Epithelial cell of prostate (primary cell): Measurements from ENCODE around the gene TIAM1.

Experiments
- DNase-seq: peaks from one replicate; pipeline ENCODE4 v3.0.0-alpha.2; 2011; ENCODE audit warnings: low read depth, low spot score
- H3K27ac ChIP-seq: fragments of 450-650 bp; 2 replicates; pipeline ENCODE4 v1.5.1; 2017; ENCODE audit warnings: mild to moderate bottlenecking

TIAM1 gene

GRCh38 chr21:31354604-31355443 is 10.8 kb upstream of the TIAM1 start:
- DNase-seq: peak; percentile 99
- peak overlapping the region; percentile 93 for H3K27ac ChIP-seq

- peak overlapping the region; percentile 93 for H3K27ac ChIP-seq
- DNase-seq: peak; percentile 85
Measured at GRCh38 chr21:31354122-31354521, 10.1 kb upstream of the TIAM1 start.

- H3K27ac ChIP-seq: peak overlapping the region; percentile 93
- DNase-seq: no peak
Measured at GRCh38 chr21:31352836-31353235, 8.8 kb upstream of the TIAM1 start.

- DNase-seq: no peak
- H3K27ac ChIP-seq: peak overlapping the region; percentile 52
Measured at GRCh38 chr21:31351960-31352359, 7.9 kb upstream of the TIAM1 start.

- no peak for DNase-seq
- peak overlapping the region; percentile 52 for H3K27ac ChIP-seq
Measured at GRCh38 chr21:31351438-31351837, 7.4 kb upstream of the TIAM1 start.

GRCh38 chr21:31349208-31349607 is 5.1 kb upstream of the TIAM1 start:
- no peak overlapping the region for H3K27ac ChIP-seq
- DNase-seq: no peak

GRCh38 chr21:31348188-31348587 is 4.1 kb upstream of the TIAM1 start:
- no peak overlapping the region for H3K27ac ChIP-seq
- DNase-seq: no peak

- no peak overlapping the region for H3K27ac ChIP-seq
Measured at GRCh38 chr21:31347435-31348032, 3.5 kb upstream of the TIAM1 start.

GRCh38 chr21:31346256-31346821 is 2.3 kb upstream of the TIAM1 start:
- DNase-seq: no peak
- H3K27ac ChIP-seq: no peak overlapping the region

More at GRCh38 chr21:31347435-31348032, 3.5 kb upstream of the TIAM1 start:
- no peak for DNase-seq

- no peak for DNase-seq
- no peak overlapping the region for H3K27ac ChIP-seq
Measured at GRCh38 chr21:31345136-31345535, 1.1 kb upstream of the TIAM1 start.

GRCh38 chr21:31343030-31343510 is 991 bp downstream of the TIAM1 start:
- no peak for DNase-seq
- peak overlapping the region; percentile 71 for H3K27ac ChIP-seq

GRCh38 chr21:31342348-31342747 is 1.7 kb downstream of the TIAM1 start:
- no peak overlapping the region for H3K27ac ChIP-seq
- DNase-seq: no peak

GRCh38 chr21:31340942-31341487 is 3.0 kb downstream of the TIAM1 start:
- no peak overlapping the region for H3K27ac ChIP-seq
- no peak for DNase-seq

GRCh38 chr21:31340514-31340913 is 3.5 kb downstream of the TIAM1 start:
- no peak overlapping the region for H3K27ac ChIP-seq
- no peak for DNase-seq

GRCh38 chr21:31339721-31340120 is 4.3 kb downstream of the TIAM1 start:
- no peak overlapping the region for H3K27ac ChIP-seq

GRCh38 chr21:31338908-31339368 is 5.1 kb downstream of the TIAM1 start:
- no peak for DNase-seq
- no peak overlapping the region for H3K27ac ChIP-seq

More at GRCh38 chr21:31339721-31340120, 4.3 kb downstream of the TIAM1 start:
- DNase-seq: no peak

- no peak for DNase-seq
- H3K27ac ChIP-seq: no peak overlapping the region
Measured at GRCh38 chr21:31337996-31338907, 5.8 kb downstream of the TIAM1 start.

GRCh38 chr21:31337086-31337485 is 7.0 kb downstream of the TIAM1 start:
- no peak overlapping the region for H3K27ac ChIP-seq
- DNase-seq: no peak

GRCh38 chr21:31336739-31337040 is 7.4 kb downstream of the TIAM1 start:
- DNase-seq: no peak
- no peak overlapping the region for H3K27ac ChIP-seq
